ENCODE data around the gene AFF3.

Gene AFF3

DNA sequence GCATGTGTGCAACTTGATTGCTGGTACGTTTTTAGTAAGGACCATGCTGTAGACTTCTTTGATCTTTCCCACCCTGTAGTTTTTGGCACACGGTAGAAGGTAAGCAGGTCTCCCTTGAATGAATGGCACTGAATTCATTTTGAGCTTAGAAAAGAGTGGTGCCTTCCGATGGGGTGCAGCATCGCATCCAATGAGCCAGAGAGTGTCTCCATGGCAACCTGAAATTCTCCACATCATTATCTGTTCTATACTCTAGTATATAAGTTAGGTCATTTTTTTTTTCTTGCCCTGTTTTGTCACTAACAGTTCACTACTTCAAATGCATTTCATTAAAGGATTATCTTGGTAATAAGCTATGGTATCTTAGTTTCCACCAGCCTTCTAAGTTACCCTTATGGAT lies 571.4 kb downstream of the AFF3 start:
- no peak for DNase-seq

DNA sequence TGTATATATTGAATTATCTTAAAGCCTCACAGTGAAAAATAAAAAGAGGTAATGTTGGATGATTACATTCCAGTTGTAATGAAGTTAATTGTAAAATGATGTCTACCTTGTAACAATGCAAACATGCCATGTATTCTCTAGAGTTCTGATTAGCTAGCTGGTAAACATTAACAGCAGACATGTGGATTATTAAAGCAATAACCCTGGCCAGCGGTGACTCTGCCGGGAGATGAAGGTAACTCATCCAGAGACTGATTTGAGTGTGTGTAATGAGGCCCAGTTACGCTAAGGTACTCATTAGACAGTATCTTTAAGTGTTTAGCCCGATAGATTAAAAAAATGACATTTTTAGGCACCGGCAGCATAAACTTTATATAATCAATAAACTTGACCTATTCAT lies 573.0 kb downstream of the AFF3 start:
- peak; percentile 52 for DNase-seq

DNA sequence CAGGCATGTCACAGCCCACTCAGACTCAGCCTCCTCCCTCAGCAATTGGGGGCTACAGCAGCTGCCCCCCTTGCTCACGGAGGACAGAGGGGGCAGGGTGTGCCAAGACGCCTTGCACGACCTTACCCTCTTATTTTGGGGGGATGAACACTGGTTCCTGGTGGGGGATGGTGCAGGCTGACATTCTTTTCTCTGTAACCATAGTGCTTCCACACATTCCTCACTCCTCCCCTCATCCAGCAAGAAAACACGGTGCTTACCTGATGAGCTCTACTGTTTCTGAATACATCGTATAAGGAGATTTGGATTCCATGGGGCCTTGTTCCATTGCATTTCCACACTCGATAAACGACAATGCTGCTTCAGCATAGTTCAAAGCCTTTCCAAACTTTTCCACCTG lies 577.2 kb downstream of the AFF3 start:
- DNase-seq = no peak

DNA sequence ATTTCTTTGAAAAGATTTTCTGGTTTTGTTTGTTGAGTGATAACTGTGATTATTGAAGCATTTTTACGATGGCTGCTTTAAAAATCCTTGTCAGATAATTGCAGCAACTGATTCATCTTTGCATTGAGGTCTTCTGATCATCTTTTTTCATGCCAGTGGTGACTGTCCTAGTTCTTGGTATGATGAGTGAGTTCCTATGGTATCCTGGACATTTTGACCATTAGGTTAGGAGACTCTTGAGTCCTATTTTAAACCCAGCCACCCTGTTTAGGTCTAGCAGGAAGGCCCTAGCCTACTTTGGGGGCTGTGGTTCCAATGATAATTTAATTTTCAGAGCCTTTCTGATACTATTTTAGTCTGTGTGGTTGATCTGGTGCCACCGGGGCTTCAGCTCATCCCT lies 579.9 kb downstream of the AFF3 start:
- no peak for DNase-seq

DNA sequence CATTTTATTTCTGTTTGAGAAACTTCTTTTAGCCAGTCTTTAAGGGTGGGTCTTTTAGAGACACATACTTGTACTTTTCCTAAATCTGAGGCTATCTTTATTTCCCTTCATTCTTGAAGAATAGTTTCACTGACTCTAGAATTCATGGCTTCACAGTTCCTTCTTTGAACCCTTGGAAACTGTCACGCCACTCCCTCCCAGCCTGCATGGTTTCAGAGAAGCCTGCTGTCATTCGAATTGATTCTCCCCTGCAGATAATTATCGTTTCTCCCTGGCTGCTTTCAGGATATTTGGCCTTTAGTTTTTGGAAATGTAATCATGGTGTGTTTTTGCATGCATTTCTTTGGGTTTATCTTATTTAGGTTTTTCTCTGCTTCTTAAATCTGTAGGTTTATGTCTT lies 580.6 kb downstream of the AFF3 start:
- no peak for DNase-seq

DNA sequence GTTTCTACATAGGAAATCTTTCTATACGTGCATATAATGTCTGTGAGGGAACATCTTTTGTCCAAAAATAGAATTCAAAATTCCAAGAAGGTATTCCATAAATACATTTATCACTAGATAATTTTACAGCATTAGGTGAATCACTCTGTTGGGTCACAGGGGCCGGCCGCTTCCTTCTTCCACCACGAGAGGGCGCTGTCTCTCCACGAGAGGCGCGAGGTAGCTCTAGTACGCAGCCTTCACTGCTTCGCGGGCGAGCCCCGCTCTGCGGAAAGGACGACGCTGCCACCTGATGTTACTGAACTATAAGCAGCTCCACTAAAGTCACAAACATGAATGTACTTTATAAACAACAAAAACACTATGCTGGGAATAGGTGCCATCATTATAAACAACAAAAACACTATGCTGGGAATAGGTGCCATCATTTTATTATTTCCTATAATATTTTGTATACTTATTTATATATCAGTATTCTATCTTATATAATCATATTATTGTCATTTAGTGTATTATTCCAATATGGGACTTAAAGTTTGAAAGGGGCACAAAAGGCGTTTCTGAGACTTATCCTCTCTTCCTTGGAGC lies 583.2 kb downstream of the AFF3 start:
- DNase-seq = peak; percentile 61

DNA sequence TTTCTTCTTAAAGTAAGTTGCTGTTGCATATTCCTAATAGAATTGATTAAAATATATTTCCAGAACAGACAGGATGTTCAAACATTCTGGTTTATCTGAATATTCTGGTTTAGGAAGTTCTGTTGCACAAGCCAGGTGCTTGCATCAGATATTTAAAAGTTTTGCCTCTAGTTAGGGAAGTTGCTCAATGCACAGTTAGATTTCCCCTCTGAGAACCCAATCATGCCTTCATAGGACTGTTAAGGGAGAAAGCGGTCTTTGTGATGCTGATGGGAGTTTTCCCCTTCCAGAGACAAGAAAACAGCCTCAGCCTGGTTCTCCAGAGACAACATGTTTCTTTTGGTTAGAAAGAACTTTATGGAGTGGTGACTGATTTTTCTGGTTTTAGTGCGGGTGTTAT lies 587.0 kb downstream of the AFF3 start:
- DNase-seq = no peak

DNA sequence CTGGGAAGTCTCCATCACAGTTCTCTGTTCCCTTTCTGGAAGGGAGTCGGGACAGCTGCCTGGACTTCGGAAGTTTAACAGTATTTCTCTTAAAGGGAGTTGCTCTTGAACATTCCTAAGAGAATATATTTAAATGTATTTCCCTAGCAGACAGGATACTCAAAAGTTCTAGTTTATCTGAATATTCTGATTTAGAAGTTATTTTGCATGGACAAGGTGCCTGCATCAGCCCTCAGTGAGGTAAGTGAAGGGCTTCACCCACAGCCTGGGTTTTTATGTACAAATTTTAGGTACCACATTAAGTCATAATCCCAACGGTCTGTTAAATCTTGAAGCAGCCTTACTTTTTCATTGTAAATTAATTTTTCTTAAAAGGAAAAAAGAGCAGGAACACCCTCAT lies 587.5 kb downstream of the AFF3 start:
- DNase-seq = no peak

DNA sequence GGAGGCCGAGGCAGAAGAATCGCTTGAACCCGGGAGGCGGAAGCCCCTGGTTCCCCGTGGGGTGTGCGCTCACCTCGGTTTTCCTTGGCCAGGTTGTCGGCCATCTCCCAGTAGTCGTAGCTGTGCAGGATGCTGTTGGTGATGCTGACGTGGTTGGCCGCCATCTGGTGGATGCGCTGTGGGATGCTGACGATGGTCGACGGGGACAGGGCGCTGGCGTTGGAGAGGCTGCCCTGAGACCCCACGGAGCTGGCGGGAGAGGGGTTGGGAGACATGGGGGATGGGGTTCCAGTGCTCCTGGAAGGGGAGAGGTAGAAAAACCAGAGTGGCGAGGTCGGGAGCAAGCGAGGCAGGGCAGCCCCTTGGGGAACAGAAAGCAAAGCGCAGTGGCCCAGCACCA lies 588.2 kb downstream of the AFF3 start:
- DNase-seq = peak; percentile 17

DNA sequence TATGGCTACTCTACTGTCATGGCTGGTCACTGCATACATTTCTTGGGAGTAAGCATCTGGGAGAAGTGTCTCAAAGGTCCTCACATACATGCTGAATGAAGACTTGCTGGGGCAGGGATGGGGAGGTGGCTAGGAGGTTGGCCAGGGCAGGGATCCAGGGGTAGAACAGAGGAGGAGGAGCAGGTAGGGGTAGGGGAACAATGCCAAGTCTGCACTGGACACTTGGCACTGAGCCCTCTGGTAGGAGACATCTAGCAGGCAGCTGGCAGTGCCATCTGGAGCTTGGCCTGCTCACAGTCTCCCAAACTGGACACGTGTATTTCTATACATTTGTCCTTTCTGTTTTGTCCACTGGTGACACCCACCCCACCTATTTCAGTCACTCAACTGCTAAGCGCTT lies 589.9 kb downstream of the AFF3 start:
- DNase-seq = no peak

DNA sequence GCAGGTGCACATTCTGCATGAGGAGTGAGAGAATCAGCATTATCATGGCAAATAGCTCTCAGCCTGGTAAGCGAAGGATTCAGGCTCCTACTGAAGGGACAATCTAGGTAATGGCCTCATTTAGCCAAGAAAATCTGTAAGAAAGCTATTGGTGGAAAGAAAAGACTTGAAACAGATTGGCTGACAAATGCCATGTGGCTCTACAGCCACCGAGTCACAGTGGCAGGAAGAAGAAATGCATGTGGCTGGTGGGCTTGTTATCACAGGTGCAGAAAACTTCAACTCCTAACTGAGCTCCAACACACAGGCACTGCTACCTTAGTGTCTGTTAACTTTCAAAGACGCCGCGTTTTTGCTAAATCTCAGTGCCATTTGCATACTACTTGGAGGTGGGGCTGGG lies 592.0 kb downstream of the AFF3 start:
- DNase-seq = no peak

DNA sequence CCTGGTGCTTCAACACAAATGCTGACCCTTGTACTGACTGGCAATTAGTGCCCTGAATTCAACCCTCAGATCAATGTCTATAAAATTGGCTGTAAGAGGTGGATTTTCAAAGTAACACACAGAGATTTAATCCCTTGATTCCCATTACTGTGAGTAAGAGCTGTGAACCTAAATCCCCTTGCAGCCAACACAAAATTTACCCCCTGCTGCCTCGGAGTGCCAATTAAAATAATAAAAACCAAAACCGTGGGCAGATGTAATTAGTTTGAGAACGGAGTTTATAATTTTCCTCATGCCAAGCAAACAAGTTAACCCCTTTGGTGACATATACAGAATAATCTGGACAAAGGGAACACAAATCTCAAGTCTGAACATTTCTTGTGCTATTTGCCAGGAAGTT lies 596.8 kb downstream of the AFF3 start:
- DNase-seq = no peak

DNA sequence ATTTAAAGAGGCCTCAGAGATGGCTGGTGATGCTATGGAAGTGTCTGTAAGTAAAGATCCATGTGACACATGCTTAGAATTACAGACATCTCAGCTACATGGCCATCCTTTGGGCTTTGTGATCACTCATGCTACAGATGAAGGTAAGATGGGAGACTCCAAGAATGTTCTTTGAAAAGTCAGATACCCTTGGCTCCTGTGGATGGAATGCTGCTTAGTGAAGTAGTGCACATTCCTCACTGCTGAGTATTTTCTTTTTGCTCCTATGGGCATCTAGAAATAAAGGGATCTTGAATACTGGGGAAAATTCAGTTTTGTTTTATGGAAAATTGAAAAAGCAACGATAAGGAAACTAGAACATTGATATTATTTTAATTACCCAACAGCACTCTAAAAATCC lies 597.3 kb downstream of the AFF3 start:
- DNase-seq = no peak

DNA sequence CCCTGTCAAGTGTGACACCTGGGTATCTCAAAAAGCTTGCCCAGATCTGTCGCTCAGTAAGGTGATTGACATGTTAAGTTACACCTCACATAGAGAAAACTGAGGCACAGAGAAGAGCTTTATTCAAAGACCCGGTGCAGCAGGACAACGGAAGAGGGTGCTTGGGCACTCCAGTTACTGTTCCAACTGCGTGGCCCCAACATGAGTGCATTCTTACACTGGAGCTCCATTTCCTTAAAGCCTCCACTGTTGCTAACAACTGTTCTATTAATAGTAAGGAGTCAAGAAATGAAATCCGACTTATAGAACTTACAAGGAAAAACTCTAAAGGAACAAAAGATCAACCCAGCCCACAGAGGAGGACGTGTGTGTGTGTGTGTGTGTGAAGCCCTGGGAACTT lies 597.8 kb downstream of the AFF3 start:
- no peak for DNase-seq

DNA sequence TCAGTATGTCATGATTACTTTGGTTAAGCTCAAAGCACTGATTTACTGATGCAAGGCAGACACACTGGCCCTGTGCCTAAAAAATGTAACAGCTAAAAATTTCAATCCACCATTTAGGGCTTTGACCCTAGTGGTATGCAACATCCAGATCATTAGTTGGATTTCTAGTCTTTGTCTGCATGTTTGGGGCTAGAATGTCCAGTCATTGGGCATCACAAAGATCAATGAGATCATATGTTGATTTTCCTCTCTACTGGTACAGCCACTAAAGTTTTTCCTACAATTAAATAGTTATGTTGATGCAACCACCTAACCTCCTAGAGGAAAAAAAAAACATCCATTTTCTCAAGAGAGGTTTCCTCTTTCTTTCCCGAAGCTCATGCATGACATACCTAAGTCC lies 599.1 kb downstream of the AFF3 start:
- DNase-seq = no peak

DNA sequence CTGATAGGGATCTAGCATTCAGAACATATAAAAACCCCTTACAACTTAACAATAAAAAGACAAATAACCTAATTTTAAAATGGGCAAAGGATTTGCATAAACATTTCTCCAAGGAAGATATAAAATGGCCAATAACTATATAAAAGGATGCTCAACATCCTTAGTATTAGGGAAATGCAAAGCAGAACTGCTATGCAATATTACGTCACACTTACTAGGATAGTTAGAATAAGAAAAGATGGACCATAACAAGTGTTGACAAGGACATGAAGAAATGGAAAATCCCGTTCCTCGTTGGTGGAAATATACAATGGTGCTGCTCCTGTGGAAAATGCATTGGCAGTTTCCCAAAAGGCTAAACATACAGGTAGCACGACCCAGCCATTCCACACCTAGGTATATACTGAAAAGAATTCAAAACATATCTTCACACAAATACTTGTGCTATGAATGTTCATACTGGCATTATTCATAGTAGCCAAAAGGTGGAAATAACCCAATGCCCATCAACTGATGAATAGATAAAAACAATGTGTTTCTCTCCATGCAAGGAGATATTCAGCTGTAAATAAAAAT lies 604.4 kb downstream of the AFF3 start:
- no peak for DNase-seq

DNA sequence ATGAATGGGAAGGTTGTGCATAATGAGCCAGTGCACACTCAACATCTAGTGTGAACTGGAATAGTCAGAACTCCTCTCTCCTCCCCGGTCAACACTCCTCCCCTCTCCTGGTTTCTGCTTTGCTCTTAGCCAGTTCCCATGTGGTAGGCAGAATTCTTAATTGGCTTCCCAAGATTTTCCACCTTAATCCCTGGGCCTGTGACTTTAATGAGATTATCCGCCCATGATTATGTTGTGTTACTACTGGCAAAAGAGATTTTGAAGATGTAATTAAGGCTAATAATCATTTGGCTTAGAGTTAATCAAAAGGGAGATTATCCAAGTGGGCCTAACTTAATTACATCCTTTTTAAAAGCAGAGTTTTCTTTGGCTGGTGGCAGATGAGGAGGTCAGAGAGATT lies 618.3 kb downstream of the AFF3 start:
- no peak for DNase-seq

DNA sequence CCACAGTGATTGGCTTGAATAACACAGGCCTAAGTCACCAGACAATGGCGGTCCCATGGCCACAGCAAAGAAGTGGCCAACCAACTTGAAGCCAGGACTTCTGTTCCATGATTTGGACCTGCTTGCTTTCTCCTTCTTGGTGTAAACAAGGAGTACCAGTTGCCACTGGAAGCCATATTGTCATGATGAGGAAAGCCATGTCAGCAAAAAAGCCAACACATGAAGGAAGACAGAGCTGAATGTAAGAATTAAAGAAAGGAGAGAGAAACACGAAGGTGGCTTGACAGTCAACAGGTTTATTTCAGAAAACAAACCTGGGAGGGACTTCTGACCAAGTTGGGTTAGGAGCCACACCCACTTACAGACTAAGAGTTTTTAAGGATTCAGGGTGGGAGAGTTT lies 620.2 kb downstream of the AFF3 start:
- DNase-seq = no peak

DNA sequence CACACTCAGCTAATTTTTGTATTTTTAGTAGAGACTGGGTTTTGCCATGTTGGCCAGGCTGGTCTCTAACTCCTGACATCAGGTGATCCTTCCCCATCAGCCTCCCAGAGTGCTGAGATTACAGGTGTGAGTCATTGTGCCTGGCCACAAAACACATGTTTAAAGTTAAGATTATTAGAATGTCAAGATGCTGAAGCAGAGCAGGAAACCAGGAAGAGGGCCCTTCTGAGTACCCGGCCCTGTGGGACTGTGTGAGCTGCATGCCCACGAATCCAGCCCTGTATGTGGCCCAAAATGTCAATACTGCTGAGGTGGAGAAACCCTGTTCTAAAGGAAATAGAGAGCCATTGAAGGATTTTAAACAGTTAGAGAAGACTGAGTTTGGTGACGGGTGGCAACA lies 621.6 kb downstream of the AFF3 start:
- DNase-seq = no peak

DNA sequence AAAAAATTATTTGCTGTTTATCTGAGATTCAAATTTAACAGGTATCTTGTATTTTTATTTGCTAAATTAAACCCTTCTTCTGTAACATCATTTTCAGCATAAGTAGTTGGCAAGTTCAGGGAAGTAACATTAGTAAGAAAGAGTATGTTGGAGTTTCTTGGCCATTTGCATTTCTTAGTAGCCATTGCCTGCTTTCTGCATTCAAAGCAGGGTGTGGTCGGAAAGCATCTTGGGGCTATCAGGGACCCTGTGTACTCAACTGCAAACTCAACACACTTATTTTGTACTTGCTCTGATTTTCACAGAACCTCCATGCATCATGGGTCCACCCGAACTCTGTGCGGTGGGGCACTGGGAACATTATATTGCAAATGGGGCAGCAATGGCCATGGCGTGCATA lies 622.2 kb downstream of the AFF3 start:
- no peak for DNase-seq

DNA sequence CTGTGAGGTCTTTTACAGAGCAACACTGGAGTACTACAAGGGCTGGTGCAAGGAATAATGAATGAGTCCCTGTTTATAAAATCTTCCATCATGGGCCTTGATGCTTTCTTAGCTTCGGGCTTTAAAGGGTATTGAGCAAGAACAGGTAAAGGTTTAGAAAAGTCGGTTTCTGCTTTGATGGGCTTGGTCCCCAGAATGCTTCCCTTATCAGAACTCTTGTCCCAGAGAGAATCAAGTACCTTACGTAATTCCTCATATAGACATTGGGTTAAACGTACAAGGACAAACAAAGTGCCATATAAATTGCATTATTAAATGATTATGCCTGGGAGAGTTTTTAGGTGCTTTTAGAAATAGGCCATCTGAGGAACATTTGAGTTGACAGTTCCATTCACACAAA lies 628.0 kb downstream of the AFF3 start:
- no peak for DNase-seq

DNA sequence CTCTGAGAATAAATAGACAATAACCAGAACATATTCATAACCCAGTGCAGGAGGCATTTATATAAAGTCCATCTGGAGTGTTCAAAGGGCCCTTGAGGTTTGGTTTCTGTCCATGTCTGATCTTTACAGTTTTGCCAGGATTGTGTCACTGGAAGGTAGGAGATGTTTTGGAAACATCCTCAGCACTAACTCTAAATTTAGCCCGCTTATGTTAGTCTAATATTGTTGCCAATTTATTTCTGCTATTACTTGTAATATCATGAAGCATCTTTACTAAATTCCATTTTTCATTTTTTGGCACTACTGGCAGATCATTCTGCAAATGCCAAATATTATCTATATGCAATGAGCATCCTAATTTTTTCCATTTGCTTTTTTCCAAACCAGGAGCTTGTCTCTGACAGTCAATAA lies 630.2 kb downstream of the AFF3 start:
- DNase-seq = no peak

DNA sequence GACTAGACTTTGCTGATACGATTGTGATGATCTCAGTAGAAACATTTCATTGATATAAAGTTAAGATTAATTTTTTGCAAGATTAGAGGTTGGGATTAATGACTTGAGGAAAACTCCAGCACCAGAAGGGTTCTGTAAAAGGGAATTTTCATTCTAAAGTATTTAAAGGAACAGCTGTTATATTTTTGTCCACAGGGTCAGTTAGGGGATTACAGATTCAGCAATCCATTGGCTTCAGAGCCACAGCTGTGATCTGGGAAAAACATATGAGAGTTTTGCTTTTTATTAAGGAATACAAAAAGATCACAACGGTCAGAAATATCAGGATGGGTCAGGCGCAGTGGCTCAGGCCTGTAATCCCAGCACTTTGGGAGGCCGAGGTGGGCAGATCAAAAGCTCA lies 633.0 kb downstream of the AFF3 start:
- DNase-seq = no peak

DNA sequence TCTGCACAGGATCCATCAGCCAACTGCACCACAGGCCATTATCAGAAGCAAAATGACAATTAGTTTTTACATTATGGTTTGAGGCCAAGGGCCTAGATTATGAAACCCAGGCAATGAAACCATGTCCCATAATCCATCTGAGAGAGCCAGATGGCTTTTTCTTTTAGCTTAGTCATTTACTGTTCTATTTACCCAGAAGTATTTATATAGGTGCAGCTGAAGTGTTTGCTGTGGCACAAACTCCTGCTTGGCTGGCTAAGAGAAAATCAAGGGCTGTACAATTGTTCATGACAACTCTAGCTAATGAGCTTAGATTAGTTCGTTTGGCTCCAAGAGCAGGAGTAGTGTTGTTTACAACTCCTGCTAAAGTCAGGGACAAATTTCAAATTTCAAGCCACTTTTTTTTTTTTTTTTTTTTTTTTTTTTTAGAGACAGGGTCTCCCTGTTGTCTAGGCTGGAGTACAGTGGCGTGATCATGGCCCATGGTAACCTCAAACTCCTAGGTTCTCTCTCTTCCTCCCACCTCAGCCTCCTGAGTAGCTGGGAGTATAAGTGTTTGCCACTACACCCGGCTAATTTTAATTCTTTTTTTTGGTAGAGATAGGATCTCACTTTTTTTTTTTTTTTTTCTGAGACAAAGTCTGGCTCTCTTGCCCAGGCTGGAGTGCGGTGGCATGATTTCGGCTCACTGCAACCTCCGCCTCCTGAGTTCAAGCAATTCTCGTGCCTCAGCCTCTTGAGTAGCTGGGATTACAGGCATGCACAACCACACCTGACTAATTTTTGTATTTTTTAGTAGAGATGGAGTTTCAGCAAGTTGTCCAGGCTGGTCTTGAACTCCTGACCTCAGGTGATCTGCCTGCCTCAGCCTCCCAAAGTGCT lies 634.2 kb downstream of the AFF3 start:
- peak; percentile 82 for DNase-seq

All from NCI-H748 treated with DMSO at 0.1 percent for 48 hours (cell line).